ENCODE data around the gene ZHX3.

GRCh38 chr20:41219824-41220223 lies 97.7 kb downstream of the ZHX3 start:
- no peak for TF ChIP-seq NFYB (IDR thresholded peaks at IDR 0.05; ENCODE audit: insufficient read depth, low read depth, low read length)
- no peak for TF ChIP-seq RELA (IDR thresholded peaks at IDR 0.05; ENCODE audit: borderline replicate concordance, partially characterized antibody)
- TF ChIP-seq EP300 (IDR thresholded peaks at IDR 0.05; ENCODE audit: borderline replicate concordance in 1 of 2, control insufficient read depth in 1 of 2, low read depth in 2 of 2, low read length in 2 of 2) = no peak
- TF ChIP-seq, protein P1, sequence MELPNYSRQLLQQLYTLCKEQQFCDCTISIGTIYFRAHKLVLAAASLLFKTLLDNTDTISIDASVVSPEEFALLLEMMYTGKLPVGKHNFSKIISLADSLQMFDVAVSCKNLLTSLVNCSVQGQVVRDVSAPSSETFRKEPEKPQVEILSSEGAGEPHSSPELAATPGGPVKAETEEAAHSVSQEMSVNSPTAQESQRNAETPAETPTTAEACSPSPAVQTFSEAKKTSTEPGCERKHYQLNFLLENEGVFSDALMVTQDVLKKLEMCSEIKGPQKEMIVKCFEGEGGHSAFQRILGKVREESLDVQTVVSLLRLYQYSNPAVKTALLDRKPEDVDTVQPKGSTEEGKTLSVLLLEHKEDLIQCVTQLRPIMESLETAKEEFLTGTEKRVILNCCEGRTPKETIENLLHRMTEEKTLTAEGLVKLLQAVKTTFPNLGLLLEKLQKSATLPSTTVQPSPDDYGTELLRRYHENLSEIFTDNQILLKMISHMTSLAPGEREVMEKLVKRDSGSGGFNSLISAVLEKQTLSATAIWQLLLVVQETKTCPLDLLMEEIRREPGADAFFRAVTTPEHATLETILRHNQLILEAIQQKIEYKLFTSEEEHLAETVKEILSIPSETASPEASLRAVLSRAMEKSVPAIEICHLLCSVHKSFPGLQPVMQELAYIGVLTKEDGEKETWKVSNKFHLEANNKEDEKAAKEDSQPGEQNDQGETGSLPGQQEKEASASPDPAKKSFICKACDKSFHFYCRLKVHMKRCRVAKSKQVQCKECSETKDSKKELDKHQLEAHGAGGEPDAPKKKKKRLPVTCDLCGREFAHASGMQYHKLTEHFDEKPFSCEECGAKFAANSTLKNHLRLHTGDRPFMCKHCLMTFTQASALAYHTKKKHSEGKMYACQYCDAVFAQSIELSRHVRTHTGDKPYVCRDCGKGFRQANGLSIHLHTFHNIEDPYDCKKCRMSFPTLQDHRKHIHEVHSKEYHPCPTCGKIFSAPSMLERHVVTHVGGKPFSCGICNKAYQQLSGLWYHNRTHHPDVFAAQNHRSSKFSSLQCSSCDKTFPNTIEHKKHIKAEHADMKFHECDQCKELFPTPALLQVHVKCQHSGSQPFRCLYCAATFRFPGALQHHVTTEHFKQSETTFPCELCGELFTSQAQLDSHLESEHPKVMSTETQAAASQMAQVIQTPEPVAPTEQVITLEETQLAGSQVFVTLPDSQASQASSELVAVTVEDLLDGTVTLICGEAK (IDR thresholded peaks at IDR 0.05; ENCODE audit: borderline replicate concordance) = no peak
- TF ChIP-seq MYC (IDR thresholded peaks at IDR 0.05; ENCODE audit: insufficient read depth, insufficient read length, insufficient replicate concordance, low read length, severe bottlenecking) = no peak
- TF ChIP-seq, protein P2, sequence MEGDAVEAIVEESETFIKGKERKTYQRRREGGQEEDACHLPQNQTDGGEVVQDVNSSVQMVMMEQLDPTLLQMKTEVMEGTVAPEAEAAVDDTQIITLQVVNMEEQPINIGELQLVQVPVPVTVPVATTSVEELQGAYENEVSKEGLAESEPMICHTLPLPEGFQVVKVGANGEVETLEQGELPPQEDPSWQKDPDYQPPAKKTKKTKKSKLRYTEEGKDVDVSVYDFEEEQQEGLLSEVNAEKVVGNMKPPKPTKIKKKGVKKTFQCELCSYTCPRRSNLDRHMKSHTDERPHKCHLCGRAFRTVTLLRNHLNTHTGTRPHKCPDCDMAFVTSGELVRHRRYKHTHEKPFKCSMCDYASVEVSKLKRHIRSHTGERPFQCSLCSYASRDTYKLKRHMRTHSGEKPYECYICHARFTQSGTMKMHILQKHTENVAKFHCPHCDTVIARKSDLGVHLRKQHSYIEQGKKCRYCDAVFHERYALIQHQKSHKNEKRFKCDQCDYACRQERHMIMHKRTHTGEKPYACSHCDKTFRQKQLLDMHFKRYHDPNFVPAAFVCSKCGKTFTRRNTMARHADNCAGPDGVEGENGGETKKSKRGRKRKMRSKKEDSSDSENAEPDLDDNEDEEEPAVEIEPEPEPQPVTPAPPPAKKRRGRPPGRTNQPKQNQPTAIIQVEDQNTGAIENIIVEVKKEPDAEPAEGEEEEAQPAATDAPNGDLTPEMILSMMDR (IDR thresholded peaks at IDR 0.05 in 2 of 3, conservative IDR thresholded peaks at IDR 0.05 in 1 of 3; ENCODE audit: control insufficient read depth in 2 of 3, extremely low read depth in 1 of 3, insufficient read depth in 1 of 3, low read depth in 3 of 3, low read length in 3 of 3) = no peak
- TF ChIP-seq RBBP5 (conservative IDR thresholded peaks at IDR 0.05) = no peak
- TF ChIP-seq POLR2AphosphoS5 (IDR thresholded peaks at IDR 0.05; ENCODE audit: low read length) = no peak
